DND-41 (cell line): Measurements from ENCODE around the gene PHACTR1.

Source experiments
- ATAC-seq: fragments of 200-7000 bp; cut with Tn5 transposase; 3 replicates; pipeline ENCODE4 v1.9.1; 2021; ENCODE audit warnings: low read depth; ENCODE audit not compliant: insufficient read depth
- DNase-seq: peaks from one replicate; pipeline ENCODE4 v3.0.0-alpha.2; 2020
- H2AFZ ChIP-seq: 2 replicates; pipeline ENCODE4 v1.6.0; 2012; ENCODE audit warnings: low read depth, low read length
- H3K27ac ChIP-seq: 2 replicates; pipeline ENCODE4 v1.5.1; 2012; ENCODE audit warnings: low read length, inconsistent platforms
- H3K27me3 ChIP-seq: fragments of 200-600 bp; sonication (generic); 2 replicates; pipeline ENCODE4 v1.6.0; 2012; ENCODE audit warnings: low read length, mild to moderate bottlenecking, inconsistent platforms; ENCODE audit not compliant: insufficient read depth, poor library complexity
- H3K36me3 ChIP-seq: 2 replicates; pipeline ENCODE4 v1.5.1; 2012; ENCODE audit warnings: low read length, inconsistent platforms; ENCODE audit not compliant: insufficient read depth
- H3K4me1 ChIP-seq: 2 replicates; pipeline ENCODE4 v1.5.1; 2012; ENCODE audit warnings: mild to moderate bottlenecking, low read length; ENCODE audit not compliant: insufficient read depth
- H3K4me2 ChIP-seq: 2 replicates; pipeline ENCODE4 v1.6.0; 2012; ENCODE audit warnings: mild to moderate bottlenecking, moderate library complexity, low read length, inconsistent platforms; ENCODE audit not compliant: insufficient read depth
- H3K4me3 ChIP-seq, 2 experiments: fragments of 200-600 bp in 1 of 2; shearing (Covaris generic) in 1 of 2; 2 replicates each; pipeline ENCODE4 v1.5.1; 2012 to 2016; ENCODE audit warnings: inconsistent platforms in 2 of 2, low read length in 2 of 2, mild to moderate bottlenecking in 2 of 2, low read depth in 1 of 2, moderate library complexity in 1 of 2
- H3K79me2 ChIP-seq: 2 replicates; pipeline ENCODE4 v1.6.0; 2012; ENCODE audit warnings: low read length, inconsistent platforms; ENCODE audit not compliant: insufficient read depth
- H3K9ac ChIP-seq: 2 replicates; pipeline ENCODE4 v1.6.0; 2012; ENCODE audit warnings: low read depth, mild to moderate bottlenecking, inconsistent platforms, low read length, moderate library complexity
- H3K9me3 ChIP-seq: 2 replicates; pipeline ENCODE4 v1.5.1; 2012; ENCODE audit warnings: low read length, moderate library complexity, mild to moderate bottlenecking, inconsistent platforms; ENCODE audit not compliant: insufficient read depth, severe bottlenecking
- H4K20me1 ChIP-seq: 2 replicates; pipeline ENCODE4 v1.6.0; 2012; ENCODE audit warnings: low read length; ENCODE audit not compliant: insufficient read depth
- EZH2 ChIP-seq: IDR thresholded peaks from 3 replicates; pipeline ENCODE4 v1.6.1; 2012; ENCODE audit warnings: borderline replicate concordance, low read depth, mild to moderate bottlenecking, moderate library complexity, low read length, inconsistent platforms; ENCODE audit not compliant: severe bottlenecking
- TF ChIP-seq, protein P1 (sequence below): IDR thresholded peaks from 2 replicates; pipeline ENCODE4 v1.5.1; 2012; ENCODE audit warnings: borderline replicate concordance, low read length, moderate library complexity, mild to moderate bottlenecking; ENCODE audit not compliant: poor library complexity, severe bottlenecking; ENCODE audit errors: extremely low read depth

Gene PHACTR1

DNA sequence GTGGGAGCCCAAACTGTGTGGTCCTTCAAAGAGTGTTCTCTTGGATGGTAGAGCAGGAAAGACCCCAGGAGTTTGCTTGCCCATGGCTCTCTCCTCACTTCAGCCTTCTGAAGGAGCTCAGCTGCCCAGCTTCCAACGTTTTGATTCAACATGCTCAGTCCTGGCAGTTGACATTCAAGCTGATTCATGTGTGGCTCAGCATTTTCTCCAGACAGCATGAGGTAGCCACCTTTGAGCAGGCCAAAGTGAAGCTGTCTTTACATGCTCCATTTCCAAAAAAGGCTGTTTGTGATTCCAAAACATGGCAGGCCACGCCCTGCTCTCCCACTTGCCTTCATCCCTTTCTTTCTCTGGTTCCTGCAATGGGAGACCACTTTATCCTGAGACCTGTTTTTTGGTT is 331.5 kb downstream of the PHACTR1 start:
- ATAC-seq (no peak), DNase-seq (no peak)
- H3K4me2 ChIP-seq = no peak overlapping the region
- H4K20me1 ChIP-seq = no peaks in the 10 kb centered on the region
- no peak overlapping the region for H3K27ac ChIP-seq
- no peaks in the 10 kb centered on the region for H3K27me3 ChIP-seq
- no peak overlapping the region for H3K4me3 ChIP-seq
- no peaks in the 10 kb centered on the region for H3K79me2 ChIP-seq
- H3K9ac ChIP-seq = no peak overlapping the region
- H2AFZ ChIP-seq = no peak overlapping the region
- no peaks in the 10 kb centered on the region for H3K36me3 ChIP-seq
- no peaks in the 10 kb centered on the region for H3K9me3 ChIP-seq
- TF ChIP-seq EZH2 = no peak
- TF ChIP-seq, protein P1, sequence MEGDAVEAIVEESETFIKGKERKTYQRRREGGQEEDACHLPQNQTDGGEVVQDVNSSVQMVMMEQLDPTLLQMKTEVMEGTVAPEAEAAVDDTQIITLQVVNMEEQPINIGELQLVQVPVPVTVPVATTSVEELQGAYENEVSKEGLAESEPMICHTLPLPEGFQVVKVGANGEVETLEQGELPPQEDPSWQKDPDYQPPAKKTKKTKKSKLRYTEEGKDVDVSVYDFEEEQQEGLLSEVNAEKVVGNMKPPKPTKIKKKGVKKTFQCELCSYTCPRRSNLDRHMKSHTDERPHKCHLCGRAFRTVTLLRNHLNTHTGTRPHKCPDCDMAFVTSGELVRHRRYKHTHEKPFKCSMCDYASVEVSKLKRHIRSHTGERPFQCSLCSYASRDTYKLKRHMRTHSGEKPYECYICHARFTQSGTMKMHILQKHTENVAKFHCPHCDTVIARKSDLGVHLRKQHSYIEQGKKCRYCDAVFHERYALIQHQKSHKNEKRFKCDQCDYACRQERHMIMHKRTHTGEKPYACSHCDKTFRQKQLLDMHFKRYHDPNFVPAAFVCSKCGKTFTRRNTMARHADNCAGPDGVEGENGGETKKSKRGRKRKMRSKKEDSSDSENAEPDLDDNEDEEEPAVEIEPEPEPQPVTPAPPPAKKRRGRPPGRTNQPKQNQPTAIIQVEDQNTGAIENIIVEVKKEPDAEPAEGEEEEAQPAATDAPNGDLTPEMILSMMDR = no peak
- H3K4me1 ChIP-seq = no peaks in the 10 kb centered on the region

DNA sequence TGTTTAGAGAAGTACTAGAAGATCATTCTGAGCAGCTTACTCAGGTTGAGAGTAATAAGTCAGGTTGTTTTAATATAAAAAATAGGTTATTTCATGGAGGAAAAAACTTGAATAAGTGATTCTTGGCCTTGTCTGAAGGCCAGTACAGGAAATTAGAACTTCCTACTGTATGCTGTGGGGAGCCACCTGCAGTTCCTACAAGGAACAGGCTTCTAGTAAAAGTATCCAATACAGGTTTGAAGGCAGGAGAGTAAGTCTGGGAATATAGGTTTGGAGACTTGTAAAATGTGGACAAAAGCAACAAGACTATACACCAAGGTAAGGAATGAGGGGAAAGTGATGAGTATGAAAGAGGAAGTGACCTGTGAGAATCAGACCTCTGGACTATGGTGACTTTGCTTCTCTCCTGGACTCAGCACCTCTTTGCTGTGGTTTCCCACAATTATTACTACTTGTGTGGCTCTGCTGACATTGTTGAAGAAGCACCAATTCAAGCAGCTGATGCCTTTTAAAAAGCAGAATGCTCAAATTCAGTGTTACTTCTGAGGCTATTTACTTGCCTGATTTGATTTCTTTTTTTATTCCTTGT is 333.2 kb downstream of the PHACTR1 start:
- no peak for TF ChIP-seq EZH2
- TF ChIP-seq, protein P1 = no peak
- DNase-seq (no peak), ATAC-seq (no peak)
- Histone ChIP-seq H3K36me3 (no peaks in the 10 kb centered on the region), H3K79me2 (no peaks in the 10 kb centered on the region), H3K4me1 (no peaks in the 10 kb centered on the region), H3K27ac (no peak overlapping the region), H3K4me2 (no peak overlapping the region), H3K4me3 (no peak overlapping the region), H3K9ac (no peak overlapping the region), H2AFZ (no peak overlapping the region), H4K20me1 (no peaks in the 10 kb centered on the region), H3K9me3 (no peaks in the 10 kb centered on the region), H3K27me3 (no peaks in the 10 kb centered on the region)

DNA sequence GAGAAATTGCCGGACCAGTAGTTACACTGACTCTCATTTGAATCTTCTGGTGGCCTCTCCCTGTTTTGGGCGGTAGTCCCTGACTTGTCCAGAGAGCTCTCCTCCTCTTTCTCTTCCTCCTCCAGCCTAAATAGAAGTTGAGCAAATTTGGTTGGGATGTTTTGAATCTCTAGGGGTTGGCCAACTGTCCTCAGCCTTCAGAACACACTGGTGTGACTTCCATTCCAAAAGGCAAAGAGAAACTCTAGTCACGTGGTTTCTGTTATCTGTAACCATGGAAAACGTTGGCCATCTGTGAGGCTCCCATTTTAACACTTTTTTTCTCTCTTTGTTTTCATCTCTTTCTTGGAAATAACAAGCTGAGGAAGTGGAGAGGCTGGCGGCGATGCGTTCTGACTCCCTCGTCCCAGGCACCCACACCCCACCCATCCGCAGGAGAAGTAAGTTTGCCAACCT is 336.5 kb downstream of the PHACTR1 start:
- no peaks in the 10 kb centered on the region for H4K20me1 ChIP-seq
- no peak for TF ChIP-seq EZH2
- TF ChIP-seq, protein P1 = no peak
- no peaks in the 10 kb centered on the region for H3K36me3 ChIP-seq
- H2AFZ ChIP-seq = no peak overlapping the region
- H3K9ac ChIP-seq = no peak overlapping the region
- no peak overlapping the region for H3K4me2 ChIP-seq
- no peaks in the 10 kb centered on the region for H3K9me3 ChIP-seq
- H3K79me2 ChIP-seq = no peaks in the 10 kb centered on the region
- DNase-seq = no peak
- no peak overlapping the region for H3K27ac ChIP-seq
- H3K4me1 ChIP-seq = no peaks in the 10 kb centered on the region
- H3K4me3 ChIP-seq = no peak overlapping the region
- no peaks in the 10 kb centered on the region for H3K27me3 ChIP-seq
- ATAC-seq = no peak

DNA sequence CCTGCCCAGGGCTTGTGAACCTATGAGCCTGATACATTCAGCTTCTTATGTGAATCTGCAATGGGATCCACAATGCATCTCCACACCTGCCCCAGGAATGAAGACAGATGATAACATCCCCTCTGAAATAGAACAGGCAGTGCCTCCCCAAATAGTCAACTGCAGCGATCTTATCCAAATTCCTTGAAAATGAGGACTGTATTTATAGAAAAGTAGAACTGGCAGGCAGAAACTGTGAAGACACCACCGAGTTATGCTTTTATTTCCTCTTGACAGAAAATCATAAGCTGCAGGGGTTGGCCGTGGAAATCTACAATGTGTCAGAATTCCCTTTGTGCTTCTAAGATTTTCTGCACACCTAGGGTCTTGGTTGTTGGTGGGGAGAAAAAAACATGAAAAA is 341.5 kb downstream of the PHACTR1 start:
- no peak overlapping the region for H2AFZ ChIP-seq
- no peaks in the 10 kb centered on the region for H3K9me3 ChIP-seq
- no peak overlapping the region for H3K27ac ChIP-seq
- TF ChIP-seq, protein P1 = no peak
- TF ChIP-seq EZH2 = no peak
- peaks cover 2% of the 10 kb centered on the region for H3K27me3 ChIP-seq
- ATAC-seq (no peak), DNase-seq (no peak)
- no peaks in the 10 kb centered on the region for H4K20me1 ChIP-seq
- no peak overlapping the region for H3K9ac ChIP-seq
- H3K4me2 ChIP-seq = no peak overlapping the region
- H3K4me1 ChIP-seq = no peaks in the 10 kb centered on the region
- H3K79me2 ChIP-seq = no peaks in the 10 kb centered on the region
- no peaks in the 10 kb centered on the region for H3K36me3 ChIP-seq
- H3K4me3 ChIP-seq = no peak overlapping the region
